Prostate gland (tissue), 2 donors: ENCODE measurements around the gene LRRC75B. TPM values are rescaled to one million over a fixed set of nuclear protein-coding genes. Genes with fewer than 3 reads are reported as not detected.
"Not testable (repeated sequence)": the region's sequence is repeated elsewhere in the genome, so short reads cannot be mapped to it uniquely, and the experiment has no call there.

Source experiments
- DNase-seq: peaks from one replicate; pipeline ENCODE4 v3.0.0-alpha.2; 2019; ENCODE audit warnings: low spot score
- H3K27ac ChIP-seq, 2 donors: fragments of 200-600 bp; sonication (generic); 2 replicates each; pipeline ENCODE4 v1.5.1; 2017 to 2019
- H3K27me3 ChIP-seq: fragments of 200-600 bp; sonication (generic); replicated peaks from 2 replicates; pipeline ENCODE4 v1.5.1; 2019; ENCODE audit not compliant: insufficient read depth
- H3K36me3 ChIP-seq, 2 donors: fragments of 200-600 bp; sonication (generic); 1 replicate in 1 of 2; 2 replicates in 1 of 2; pipeline versions ENCODE4 v1.5.1 to v1.8.1; 2017 to 2019
- H3K4me1 ChIP-seq: fragments of 200-600 bp; sonication (generic); replicated peaks from 2 replicates; pipeline ENCODE4 v1.5.1; 2019
- H3K4me3 ChIP-seq, 2 donors: fragments of 200-600 bp; sonication (generic); 2 replicates each; pipeline ENCODE4 v1.5.1; 2017 to 2019
- H3K9me3 ChIP-seq: fragments of 200-600 bp; sonication (generic); 2 replicates; pipeline ENCODE4 v1.5.1; 2017
- POLR2A ChIP-seq: fragments of 450-650 bp; IDR thresholded peaks from one replicate; pipeline ENCODE4 v1.6.1; 2016; ENCODE audit warnings: antibody characterized with exemption, mild to moderate bottlenecking
- POLR2AphosphoS5 ChIP-seq: sonication (generic); formaldehyde crosslinking; IDR thresholded peaks from one replicate; pipeline ENCODE4 v1.6.1; 2017; ENCODE audit warnings: antibody characterized with exemption
- WGBS: methylation state at CpG from one replicate; pipeline ENCODE4 v1.1.5; 2018; 5-methylcytosine and 5-hydroxymethylcytosine counted together
- intact Hi-C: fragments of 100-400 bp; cut with DNase I; formaldehyde crosslinking; loops from one replicate; pipeline ENCODE4 v1.14.2; 2022
- total RNA-seq, 2 donors: library from RNA; depleted of rRNA; stranded (reverse); fragments of >200 nt; gene quantifications; one replicate each; pipeline ENCODE4 v1.1.0, GENCODE V29; 2016
- TF ChIP-seq, protein P1 (sequence below), 4 experiments: fragments of 200-600 bp in 2 of 4; fragments of 450-650 bp in 2 of 4; sonication (generic) in 2 of 4; IDR thresholded peaks; 1 replicate in 3 of 4; 2 replicates in 1 of 4; pipeline ENCODE4 v1.5.1; 2016 to 2019; ENCODE audit warnings: antibody characterized with exemption in 4 of 4, mild to moderate bottlenecking in 2 of 4, moderate library complexity in 2 of 4

LRRC75B gene
- total RNA-seq, 2 donors from 2014 or later, result 57.0 to 161 TPM

- no peak overlapping the region for H3K27ac ChIP-seq
- H3K27me3 ChIP-seq, result no peaks in the 10 kb centered on the region
- no peaks in the 10 kb centered on the region for H3K9me3 ChIP-seq
- peaks cover 6% of the 10 kb centered on the region for H3K4me1 ChIP-seq
- TF ChIP-seq POLR2AphosphoS5 (no peak), POLR2A (no peak)
- TF ChIP-seq, protein P1, sequence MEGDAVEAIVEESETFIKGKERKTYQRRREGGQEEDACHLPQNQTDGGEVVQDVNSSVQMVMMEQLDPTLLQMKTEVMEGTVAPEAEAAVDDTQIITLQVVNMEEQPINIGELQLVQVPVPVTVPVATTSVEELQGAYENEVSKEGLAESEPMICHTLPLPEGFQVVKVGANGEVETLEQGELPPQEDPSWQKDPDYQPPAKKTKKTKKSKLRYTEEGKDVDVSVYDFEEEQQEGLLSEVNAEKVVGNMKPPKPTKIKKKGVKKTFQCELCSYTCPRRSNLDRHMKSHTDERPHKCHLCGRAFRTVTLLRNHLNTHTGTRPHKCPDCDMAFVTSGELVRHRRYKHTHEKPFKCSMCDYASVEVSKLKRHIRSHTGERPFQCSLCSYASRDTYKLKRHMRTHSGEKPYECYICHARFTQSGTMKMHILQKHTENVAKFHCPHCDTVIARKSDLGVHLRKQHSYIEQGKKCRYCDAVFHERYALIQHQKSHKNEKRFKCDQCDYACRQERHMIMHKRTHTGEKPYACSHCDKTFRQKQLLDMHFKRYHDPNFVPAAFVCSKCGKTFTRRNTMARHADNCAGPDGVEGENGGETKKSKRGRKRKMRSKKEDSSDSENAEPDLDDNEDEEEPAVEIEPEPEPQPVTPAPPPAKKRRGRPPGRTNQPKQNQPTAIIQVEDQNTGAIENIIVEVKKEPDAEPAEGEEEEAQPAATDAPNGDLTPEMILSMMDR (IDR thresholded peaks at IDR 0.05), result no peak
- DNase-seq, result no peak
- H3K4me3 ChIP-seq, result no peak overlapping the region
- peaks cover 0 to 8% of the 10 kb centered on the region in 2 donors for H3K36me3 ChIP-seq
- intact Hi-C loops, result no loop called here
- 59% methylated on average over 4 of the region's 4 CpGs for WGBS
Measured at GRCh38 chr22:24559471-24559870, 33.4 kb downstream of the LRRC75B start.

DNA sequence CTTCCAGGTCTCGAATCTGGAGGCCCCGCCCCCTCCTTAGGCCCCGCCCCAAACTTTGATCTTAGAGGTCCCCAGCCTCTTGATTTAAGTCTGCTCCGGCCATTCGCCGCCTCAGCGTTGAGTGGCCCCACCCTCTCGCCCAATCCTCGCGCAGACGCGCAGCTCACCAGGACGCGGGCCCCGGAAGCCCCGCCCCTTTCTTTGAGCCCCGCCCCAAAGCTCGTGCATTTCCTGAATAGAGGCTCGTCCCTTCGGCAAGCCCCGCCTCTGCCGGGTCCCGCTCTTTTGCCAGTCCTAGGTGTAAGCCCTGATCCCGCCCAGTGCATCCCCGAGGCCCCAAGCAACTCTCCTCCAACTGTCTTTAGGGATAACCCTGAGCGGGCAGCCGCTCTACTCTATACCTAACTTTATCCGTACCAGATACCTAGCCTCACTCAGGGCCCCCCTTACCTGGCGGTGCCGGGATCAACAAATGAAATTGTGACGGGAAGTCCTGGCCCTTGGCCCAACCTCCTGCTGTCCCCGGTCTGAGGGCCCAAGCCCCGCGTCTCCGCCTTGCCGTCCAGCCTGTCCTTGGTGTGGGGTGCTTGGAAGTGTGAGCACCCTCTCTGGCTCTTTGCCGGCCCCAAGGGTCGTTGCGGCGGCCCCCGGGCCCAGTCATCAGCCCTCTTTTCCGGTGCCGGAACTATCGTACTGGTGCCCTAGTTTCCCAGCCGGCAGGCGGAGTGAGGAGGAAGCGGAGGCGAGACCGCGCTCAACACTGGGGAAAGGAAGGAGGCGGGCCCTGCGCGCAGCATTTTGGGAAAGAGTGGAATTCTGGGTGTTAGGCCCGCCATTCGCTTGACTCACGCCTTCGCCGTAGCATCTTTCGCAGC lies 37.5 kb downstream of the LRRC75B start, which contains the start of gene SNRPD3:
TSS of gene SNRPD3 (plus strand) at position 835 of the 875 bp plus-strand sequence. CDS start 1,676 bp downstream, outside the sequence.
- intact Hi-C loops, result no loop called here
- H3K4me3 ChIP-seq, result peak within 1 kb of the TSS; percentile 65 to 93
- TF ChIP-seq POLR2A, result peak; percentile 65
- TF ChIP-seq POLR2AphosphoS5, result peak; percentile 98
- TF ChIP-seq, protein P1 (IDR thresholded peaks at IDR 0.05), result peak in 2 of 4 experiments; percentile 41 to 51
- DNase-seq, result peak; percentile 100
- no peaks in the 10 kb centered on the region for H3K36me3 ChIP-seq
- peak within 1 kb of the TSS; percentile 97 to 98 for H3K27ac ChIP-seq
- no peaks in the 10 kb centered on the region for H3K27me3 ChIP-seq
- WGBS, result under 1% methylated on average over 58 of the region's 59 CpGs
- peaks cover 6% of the 10 kb centered on the region for H3K4me1 ChIP-seq
- no peaks in the 10 kb centered on the region for H3K9me3 ChIP-seq

DNA sequence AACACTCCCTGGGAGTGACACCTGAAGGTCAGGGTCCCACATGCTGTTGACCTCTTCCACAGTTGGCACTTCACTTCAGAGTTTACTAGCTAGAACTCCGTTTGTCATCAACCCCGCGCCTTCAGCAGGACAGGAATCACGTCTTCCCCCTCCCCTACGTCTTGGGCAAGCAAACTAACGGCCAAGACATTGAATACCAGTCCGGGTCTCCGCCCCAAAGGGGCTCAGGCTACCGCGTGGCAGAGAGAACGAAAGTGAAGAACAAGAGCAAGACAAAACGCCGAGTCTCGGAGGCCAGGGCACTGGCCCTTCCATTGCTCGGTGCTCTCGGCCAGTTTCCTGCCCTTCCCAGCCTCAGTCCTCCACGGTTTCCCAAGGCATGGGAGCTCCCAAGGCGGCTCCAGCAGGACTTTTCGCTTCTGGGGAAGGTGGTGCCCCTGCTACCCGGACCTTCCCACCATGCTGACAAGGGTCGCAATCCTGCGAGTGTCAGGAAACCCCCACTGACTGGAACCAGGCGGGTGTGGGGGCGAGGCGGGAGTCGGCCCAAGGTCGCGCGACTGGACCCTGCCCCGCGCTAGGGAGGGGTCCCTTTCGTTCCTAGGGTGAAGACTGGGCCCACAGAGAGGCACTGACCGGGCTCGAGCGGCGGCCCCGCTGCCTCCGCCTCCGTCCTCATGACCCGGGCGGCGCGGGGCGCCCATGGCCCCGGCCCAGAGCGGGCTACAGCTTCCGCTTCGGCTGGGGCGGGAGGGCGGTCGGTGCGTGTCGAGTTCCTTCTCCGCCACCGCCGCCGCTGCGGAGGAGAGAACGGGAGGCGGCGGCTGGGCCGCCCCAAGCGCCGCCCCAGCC lies 38.3 kb downstream of the LRRC75B start, which contains the start of gene GUCD1:
TSS of gene GUCD1 (minus strand) at position 826 of the 852 bp plus-strand sequence. CDS start at position 679, 147 bp downstream.
- peak within 1 kb of the TSS; percentile 97 to 98 for H3K27ac ChIP-seq
- DNase-seq, result peak; percentile 24
- H3K9me3 ChIP-seq, result no peaks in the 10 kb centered on the region
- H3K36me3 ChIP-seq, result no peaks in the 10 kb centered on the region
- TF ChIP-seq, protein P1 (IDR thresholded peaks at IDR 0.05), result no peak
- peak; percentile 82 for TF ChIP-seq POLR2A
- no peaks in the 10 kb centered on the region for H3K27me3 ChIP-seq
- H3K4me3 ChIP-seq, result peak within 1 kb of the TSS; percentile 65 to 93
- under 1% methylated on average over 43 of the region's 64 CpGs for WGBS
- H3K4me1 ChIP-seq, result peaks cover 6% of the 10 kb centered on the region
- intact Hi-C loops, result no loop called here

- intact Hi-C loops, result no loop called here
- Histone ChIP-seq H3K4me1 (peaks cover 6% of the 10 kb centered on the region), H3K36me3 (no peaks in the 10 kb centered on the region), H3K9me3 (no peaks in the 10 kb centered on the region), H3K4me3 (peak overlapping the region; percentile 65 to 93), H3K27ac (peak overlapping the region; percentile 97 to 98), H3K27me3 (no peaks in the 10 kb centered on the region)
- TF ChIP-seq, protein P1 (IDR thresholded peaks at IDR 0.05), result no peak
- TF ChIP-seq POLR2A (no peak), POLR2AphosphoS5 (no peak)
- peak; percentile 36 for DNase-seq
- 21% methylated on average over 11 of the region's 12 CpGs for WGBS
Measured at GRCh38 chr22:24553597-24554312, 39.1 kb downstream of the LRRC75B start.

DNA sequence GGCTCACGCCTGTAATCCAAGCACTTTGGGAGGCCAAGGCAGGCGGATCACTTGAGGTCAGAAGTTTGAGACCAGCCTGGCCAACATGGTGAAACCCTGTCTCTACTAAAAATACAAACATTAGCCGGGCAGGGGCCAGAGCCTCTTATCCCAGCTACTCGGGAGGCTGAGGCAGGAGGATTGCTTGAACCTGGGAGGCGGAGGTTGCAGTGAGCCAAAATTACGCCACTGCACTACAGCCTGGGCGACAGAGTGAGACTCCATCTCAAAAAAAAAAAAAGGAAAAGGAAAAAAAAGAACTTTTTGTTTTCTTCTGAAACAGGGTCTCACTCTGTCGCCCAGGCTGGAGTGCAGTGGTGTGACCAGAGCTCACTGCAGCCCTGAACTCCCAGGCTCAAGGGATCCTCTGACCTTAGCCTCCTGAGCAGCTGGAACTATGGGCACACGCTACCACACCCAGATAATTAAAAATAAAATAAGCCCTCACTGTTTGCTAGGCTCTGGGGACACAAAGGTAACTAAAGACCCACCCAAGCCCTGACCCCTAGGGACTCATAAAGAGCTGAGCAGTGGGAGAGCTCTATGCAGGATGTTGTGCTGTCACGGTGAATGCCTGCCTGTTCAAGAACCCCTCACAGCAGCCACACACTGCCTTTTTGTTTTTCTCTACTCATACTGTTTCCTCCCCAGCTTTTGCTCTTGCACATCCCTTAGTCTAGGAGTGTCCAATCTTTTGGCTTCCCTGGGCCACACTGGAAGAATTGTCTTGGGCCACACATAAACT lies 40.2 kb downstream of the LRRC75B start:
- intact Hi-C loops, H3K9me3 ChIP-seq, H3K27me3 ChIP-seq, H3K36me3 ChIP-seq, DNase-seq, H3K4me1 ChIP-seq: not testable (repeated sequence)
- WGBS, result 83% methylated on average over 10 of the region's 10 CpGs
- H3K27ac ChIP-seq, result peak overlapping the region in 1 of 2 donors; percentile 98
- H3K4me3 ChIP-seq, result peak overlapping the region in 1 of 2 donors; percentile 93
